MCF 10A (cell line): ENCODE measurements around the gene ESD. TPM values are rescaled to one million over a fixed set of nuclear protein-coding genes. Genes with fewer than 3 reads are reported as not detected.

Source experiments
- BruUV-seq: library from RNA; stranded (reverse); fragments of 400-500 nt; replicated peaks from 2 replicates; lab custom pipeline; 2021; lab: Mats Ljungman, UMichigan
- CTCF ChIA-PET: fragments of 300-600 bp; sonication (Branson Sonifier 250); formaldehyde crosslinking; extraction: SDS; loops from one replicate; lab custom pipeline; 2021; ENCODE audit warnings: antibody characterized with exemption, inconsistent platforms; lab: Yijun Ruan, JAX
- POLR2A ChIA-PET: fragments of 300-600, 350-650 bp; sonication (Branson Sonifier 250); formaldehyde crosslinking; extraction: SDS; loops from one replicate; lab custom pipeline; 2020; ENCODE audit warnings: antibody characterized with exemption, inconsistent platforms; lab: Yijun Ruan, JAX
- DNase-seq: peaks from one replicate; pipeline ENCODE4 v3.0.0-alpha.2; 2018; ENCODE audit not compliant: unreplicated experiment
- H3K27ac Mint-ChIP-seq: one replicate; pipeline ENCODE4 v1.8.0; 2022; ENCODE audit warnings: mild to moderate bottlenecking, low read depth, mixed read lengths; ENCODE audit not compliant: unreplicated experiment
- H3K27me3 Mint-ChIP-seq: one replicate; pipeline ENCODE4 v1.8.0; 2022; ENCODE audit warnings: mixed read lengths; ENCODE audit not compliant: insufficient read depth, unreplicated experiment
- H3K36me3 Mint-ChIP-seq: one replicate; pipeline ENCODE4 v1.8.0; 2022; ENCODE audit warnings: mild to moderate bottlenecking, moderate library complexity, mixed read lengths; ENCODE audit not compliant: insufficient read depth, unreplicated experiment
- H3K4me1 Mint-ChIP-seq: one replicate; pipeline ENCODE4 v1.8.0; 2022; ENCODE audit warnings: mixed read lengths; ENCODE audit not compliant: insufficient read depth, unreplicated experiment
- H3K4me3 Mint-ChIP-seq: one replicate; pipeline ENCODE4 v1.8.0; 2022; ENCODE audit warnings: mild to moderate bottlenecking, moderate library complexity, mixed read lengths; ENCODE audit not compliant: unreplicated experiment
- H3K9me3 Mint-ChIP-seq: one replicate; pipeline ENCODE4 v1.8.0; 2022; ENCODE audit warnings: mixed read lengths; ENCODE audit not compliant: unreplicated experiment
- intact Hi-C: fragments of 100-400 bp; cut with micrococcal nuclease; formaldehyde crosslinking; loops from 2 replicates; pipeline ENCODE4 v1.14.1; 2022
- total RNA-seq: library from RNA; stranded (reverse); gene quantifications from 2 replicates; pipeline ENCODE4 v1.2.3, GENCODE V29; 2022
- TF ChIP-seq, protein P1 (sequence below): fragments of 200-600 bp; IDR thresholded peaks from one replicate; pipeline ENCODE4 v1.8.0; 2022; ENCODE audit warnings: antibody characterized with exemption, mild to moderate bottlenecking; ENCODE audit not compliant: unreplicated experiment

Gene ESD
- total RNA-seq, 1 experiment from 2014 or later, result 105 TPM

DNA sequence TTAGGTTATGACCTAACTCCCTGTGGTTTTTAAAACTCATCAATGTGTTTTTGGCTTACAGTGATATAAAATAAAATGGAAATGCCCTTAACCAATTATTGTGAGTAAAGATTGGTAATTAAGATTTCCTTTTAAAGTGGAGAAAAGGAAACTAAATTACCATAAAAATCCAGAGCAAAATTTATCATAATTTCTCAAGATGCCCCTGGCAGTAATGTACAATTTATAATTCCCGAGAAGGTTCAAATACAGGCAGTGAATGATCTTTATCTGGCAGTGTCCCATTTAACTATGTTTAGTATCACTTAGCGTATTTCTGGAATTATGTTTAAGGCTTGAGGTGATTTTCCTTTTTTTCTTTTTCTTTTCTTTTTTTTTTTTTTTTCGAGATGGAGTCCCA, 61.5 kb downstream of the ESD start:
- Mint-ChIP-seq H3K9me3 (no peaks in the 10 kb centered on the region), H3K27me3 (no peaks in the 10 kb centered on the region), H3K4me1 (no peaks in the 10 kb centered on the region), H3K27ac (no peak overlapping the region), H3K4me3 (no peak overlapping the region), H3K36me3 (peaks cover 43% of the 10 kb centered on the region)
- DNase-seq, result no peak
- POLR2A ChIA-PET, result interaction anchor here (0.7 kb wide), 1 partner anchor 61 kb away, joined by 3 read pairs; the partner anchor contains the start of gene ESD
- intact Hi-C loops, result no loop called here
- CTCF ChIA-PET, result interaction anchor here (0.6 kb wide), 2 partner anchors 122 to 246 kb away, joined by 6 to 8 read pairs; no protein-coding TSS in a partner anchor
- BruUV-seq, result no TSS peak
- TF ChIP-seq, protein P1, sequence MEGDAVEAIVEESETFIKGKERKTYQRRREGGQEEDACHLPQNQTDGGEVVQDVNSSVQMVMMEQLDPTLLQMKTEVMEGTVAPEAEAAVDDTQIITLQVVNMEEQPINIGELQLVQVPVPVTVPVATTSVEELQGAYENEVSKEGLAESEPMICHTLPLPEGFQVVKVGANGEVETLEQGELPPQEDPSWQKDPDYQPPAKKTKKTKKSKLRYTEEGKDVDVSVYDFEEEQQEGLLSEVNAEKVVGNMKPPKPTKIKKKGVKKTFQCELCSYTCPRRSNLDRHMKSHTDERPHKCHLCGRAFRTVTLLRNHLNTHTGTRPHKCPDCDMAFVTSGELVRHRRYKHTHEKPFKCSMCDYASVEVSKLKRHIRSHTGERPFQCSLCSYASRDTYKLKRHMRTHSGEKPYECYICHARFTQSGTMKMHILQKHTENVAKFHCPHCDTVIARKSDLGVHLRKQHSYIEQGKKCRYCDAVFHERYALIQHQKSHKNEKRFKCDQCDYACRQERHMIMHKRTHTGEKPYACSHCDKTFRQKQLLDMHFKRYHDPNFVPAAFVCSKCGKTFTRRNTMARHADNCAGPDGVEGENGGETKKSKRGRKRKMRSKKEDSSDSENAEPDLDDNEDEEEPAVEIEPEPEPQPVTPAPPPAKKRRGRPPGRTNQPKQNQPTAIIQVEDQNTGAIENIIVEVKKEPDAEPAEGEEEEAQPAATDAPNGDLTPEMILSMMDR, result no peak

DNA sequence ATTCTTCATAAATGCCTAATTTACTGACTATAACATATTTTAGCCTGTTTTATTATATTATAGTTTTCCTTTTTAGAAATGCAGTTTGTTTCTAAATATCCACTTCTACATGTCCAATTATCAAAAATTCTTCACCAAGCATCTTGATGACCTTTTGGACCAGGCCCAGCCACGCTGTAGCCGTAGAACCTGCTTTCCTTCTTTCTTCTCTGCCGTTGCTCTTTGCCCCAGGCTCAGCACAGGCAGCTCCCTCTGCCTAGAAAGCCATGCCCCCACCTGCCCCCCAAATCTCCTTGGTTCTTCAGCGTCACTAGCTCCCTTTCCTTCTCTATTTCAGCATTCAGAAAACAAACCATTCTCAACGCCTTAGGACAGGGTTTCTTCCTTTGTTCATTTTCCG, 65.4 kb downstream of the ESD start:
- no peaks in the 10 kb centered on the region for H3K27me3 Mint-ChIP-seq
- CTCF ChIA-PET, result interaction anchor here (1.0 kb wide), 1 partner anchor 240 kb away, joined by 4 read pairs; no protein-coding TSS in a partner anchor
- H3K4me1 Mint-ChIP-seq, result no peaks in the 10 kb centered on the region
- no TSS peak for BruUV-seq
- H3K4me3 Mint-ChIP-seq, result no peak overlapping the region
- POLR2A ChIA-PET, result no interaction called here
- H3K36me3 Mint-ChIP-seq, result peaks cover 74% of the 10 kb centered on the region
- no peaks in the 10 kb centered on the region for H3K9me3 Mint-ChIP-seq
- no peak for DNase-seq
- H3K27ac Mint-ChIP-seq, result no peak overlapping the region
- intact Hi-C loops, result no loop called here
- TF ChIP-seq, protein P1, result no peak

- Mint-ChIP-seq H3K4me1 (no peaks in the 10 kb centered on the region), H3K27me3 (no peaks in the 10 kb centered on the region), H3K36me3 (peaks cover 72% of the 10 kb centered on the region), H3K4me3 (no peak overlapping the region), H3K27ac (no peak overlapping the region), H3K9me3 (no peaks in the 10 kb centered on the region)
- POLR2A ChIA-PET, result no interaction called here
- CTCF ChIA-PET, result no interaction called here
- TF ChIP-seq, protein P1, result peak; percentile 6
- no TSS peak for BruUV-seq
- peak; percentile 25 for DNase-seq
- intact Hi-C loops, result no loop called here
Measured at GRCh38 chr13:46728777-46729176, 68.2 kb downstream of the ESD start.

DNA sequence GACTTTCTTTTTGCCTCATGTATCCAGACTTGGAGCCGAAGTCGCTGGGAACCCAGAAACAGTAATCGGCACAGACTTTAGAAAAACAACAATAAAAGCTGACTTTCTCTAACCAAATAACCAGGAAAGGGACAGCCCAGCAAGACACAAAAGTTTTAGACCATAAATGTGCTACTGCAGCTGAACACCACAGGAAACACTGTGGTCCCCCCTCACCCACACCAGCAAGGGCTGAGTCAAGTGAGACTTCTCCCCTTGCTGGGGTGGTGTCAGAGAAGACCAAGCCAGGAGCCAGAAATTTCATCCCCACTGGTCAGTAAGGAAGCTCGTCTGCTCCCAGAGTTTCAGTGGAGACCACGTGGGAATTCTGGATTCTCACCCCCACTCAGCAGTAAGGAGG, 70.6 kb downstream of the ESD start:
- BruUV-seq, result no TSS peak
- no peak for DNase-seq
- Mint-ChIP-seq H3K27me3 (no peaks in the 10 kb centered on the region), H3K36me3 (peaks cover 69% of the 10 kb centered on the region), H3K4me3 (no peak overlapping the region), H3K4me1 (no peaks in the 10 kb centered on the region), H3K27ac (no peak overlapping the region), H3K9me3 (no peaks in the 10 kb centered on the region)
- intact Hi-C loops, result no loop called here
- CTCF ChIA-PET, result interaction anchor here (0.5 to 1.2 kb wide), 4 partner anchors 45 to 233 kb away, joined by 3 to 4 read pairs (median 4); no protein-coding TSS in a partner anchor
- TF ChIP-seq, protein P1, result no peak
- POLR2A ChIA-PET, result interaction anchor here (0.6 to 0.8 kb wide), 2 partner anchors 54 to 1009 kb away, joined by 3 to 4 read pairs; no protein-coding TSS in a partner anchor

Other genes starting within 250 kb of the ESD start
- gene LRCH1, start 244.0 kb downstream of the ESD start, total RNA-seq, result 15.4 and 16.5 TPM in 2 replicates
- gene HTR2A, start 99.9 kb upstream of the ESD start, total RNA-seq, result not detected in 2 replicates